ENCODE measurements around the gene FAM229B.

DNA sequence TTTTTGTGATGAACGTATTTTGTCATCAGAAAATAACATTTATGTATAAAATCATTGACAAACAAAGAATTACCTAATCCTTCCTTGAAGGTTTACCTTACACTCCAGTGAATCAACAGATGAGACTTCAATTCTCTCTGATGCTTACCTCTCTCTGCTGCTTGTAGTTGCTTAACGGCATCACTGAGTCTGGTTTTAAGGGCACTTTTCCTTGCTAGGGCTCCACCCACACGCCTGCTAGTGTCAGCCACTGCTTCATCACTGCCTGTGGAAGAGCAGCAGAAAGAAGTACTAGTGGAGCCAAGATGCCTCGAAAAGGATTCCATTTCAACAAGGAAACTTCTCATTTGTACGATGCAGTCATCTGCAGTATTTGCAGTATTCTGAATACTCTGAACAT, 63.0 kb downstream of the FAM229B start:
- no peak for TF ChIP-seq CTCF (IDR thresholded peaks at IDR 0.05)
- no peak for TF ChIP-seq POLR2A (IDR thresholded peaks at IDR 0.05)

Measured in ovary (tissue), 3 donors.